BE2C (cell line): Measurements from ENCODE around the gene ATP1A2.

Source experiments
- DNase-seq: peaks from one replicate; pipeline ENCODE4 v3.0.0-alpha.2; 2020
- H3K27me3 ChIP-seq: fragments of 250-450 bp; sonication (Bioruptor Pico); 2 replicates; pipeline ENCODE4 v1.5.1; 2020; ENCODE audit warnings: mild to moderate bottlenecking
- H3K36me3 ChIP-seq: fragments of 250-450 bp; sonication (Bioruptor Pico); 2 replicates; pipeline ENCODE4 v1.5.1; 2020; ENCODE audit warnings: mild to moderate bottlenecking
- H3K4me1 ChIP-seq: fragments of 250-450 bp; sonication (Bioruptor Pico); 2 replicates; pipeline ENCODE4 v1.5.1; 2020
- H3K4me3 ChIP-seq: 2 replicates; pipeline ENCODE4 v1.5.1; 2011; ENCODE audit warnings: low read depth, low read length
- H3K9me3 ChIP-seq: fragments of 250-450 bp; sonication (Bioruptor Pico); 2 replicates; pipeline ENCODE4 v1.5.1; 2020
- CTCF ChIP-seq: IDR thresholded peaks from 2 replicates; pipeline ENCODE4 v1.5.1; 2012; ENCODE audit warnings: mild to moderate bottlenecking, low read depth, low read length

Gene ATP1A2

GRCh38 chr1:160112357-160112756 is 3.2 kb upstream of the ATP1A2 start:
- Histone ChIP-seq H3K4me3 (no peak overlapping the region), H3K4me1 (no peaks in the 10 kb centered on the region), H3K9me3 (no peaks in the 10 kb centered on the region), H3K36me3 (no peaks in the 10 kb centered on the region), H3K27me3 (no peaks in the 10 kb centered on the region)
- TF ChIP-seq CTCF: no peak
- no peak for DNase-seq

- Histone ChIP-seq H3K27me3 (no peaks in the 10 kb centered on the region), H3K36me3 (no peaks in the 10 kb centered on the region), H3K4me3 (no peak overlapping the region), H3K9me3 (no peaks in the 10 kb centered on the region), H3K4me1 (no peaks in the 10 kb centered on the region)
- DNase-seq: no peak
- TF ChIP-seq CTCF: no peak
Measured at GRCh38 chr1:160113407-160113806, 2.2 kb upstream of the ATP1A2 start.

- H3K4me3 ChIP-seq: no peak overlapping the region
- H3K4me1 ChIP-seq: no peaks in the 10 kb centered on the region
- no peaks in the 10 kb centered on the region for H3K9me3 ChIP-seq
- DNase-seq: no peak
- H3K36me3 ChIP-seq: no peaks in the 10 kb centered on the region
- TF ChIP-seq CTCF: no peak
- H3K27me3 ChIP-seq: no peaks in the 10 kb centered on the region
Measured at GRCh38 chr1:160114085-160114484, 1.5 kb upstream of the ATP1A2 start.

- no peaks in the 10 kb centered on the region for H3K4me1 ChIP-seq
- no peak for DNase-seq
- TF ChIP-seq CTCF: no peak
- no peaks in the 10 kb centered on the region for H3K27me3 ChIP-seq
- no peak overlapping the region for H3K4me3 ChIP-seq
- H3K9me3 ChIP-seq: no peaks in the 10 kb centered on the region
- no peaks in the 10 kb centered on the region for H3K36me3 ChIP-seq
Measured at GRCh38 chr1:160116283-160117147, 956 bp downstream of the ATP1A2 start.

- H3K9me3 ChIP-seq: no peaks in the 10 kb centered on the region
- no peaks in the 10 kb centered on the region for H3K4me1 ChIP-seq
- H3K27me3 ChIP-seq: no peaks in the 10 kb centered on the region
- no peak for TF ChIP-seq CTCF
- no peak overlapping the region for H3K4me3 ChIP-seq
- DNase-seq: no peak
- no peaks in the 10 kb centered on the region for H3K36me3 ChIP-seq
Measured at GRCh38 chr1:160117300-160117699, 1.7 kb downstream of the ATP1A2 start.

GRCh38 chr1:160117709-160118183 is 2.2 kb downstream of the ATP1A2 start:
- no peak for DNase-seq
- Histone ChIP-seq H3K36me3 (no peaks in the 10 kb centered on the region), H3K9me3 (no peaks in the 10 kb centered on the region), H3K4me3 (no peak overlapping the region), H3K4me1 (no peaks in the 10 kb centered on the region), H3K27me3 (no peaks in the 10 kb centered on the region)
- no peak for TF ChIP-seq CTCF
